GM12873 (cell line): ENCODE results near the gene OSBPL7.

ENCODE experiments used
- TF ChIP-seq, protein P1 (sequence below): IDR thresholded peaks from 2 replicates; pipeline ENCODE4 v1.5.1; 2012; ENCODE audit warnings: low read depth, mild to moderate bottlenecking, moderate library complexity, low read length, control low read depth; ENCODE audit not compliant: insufficient read depth; ENCODE audit errors: missing control alignments

Gene OSBPL7

DNA sequence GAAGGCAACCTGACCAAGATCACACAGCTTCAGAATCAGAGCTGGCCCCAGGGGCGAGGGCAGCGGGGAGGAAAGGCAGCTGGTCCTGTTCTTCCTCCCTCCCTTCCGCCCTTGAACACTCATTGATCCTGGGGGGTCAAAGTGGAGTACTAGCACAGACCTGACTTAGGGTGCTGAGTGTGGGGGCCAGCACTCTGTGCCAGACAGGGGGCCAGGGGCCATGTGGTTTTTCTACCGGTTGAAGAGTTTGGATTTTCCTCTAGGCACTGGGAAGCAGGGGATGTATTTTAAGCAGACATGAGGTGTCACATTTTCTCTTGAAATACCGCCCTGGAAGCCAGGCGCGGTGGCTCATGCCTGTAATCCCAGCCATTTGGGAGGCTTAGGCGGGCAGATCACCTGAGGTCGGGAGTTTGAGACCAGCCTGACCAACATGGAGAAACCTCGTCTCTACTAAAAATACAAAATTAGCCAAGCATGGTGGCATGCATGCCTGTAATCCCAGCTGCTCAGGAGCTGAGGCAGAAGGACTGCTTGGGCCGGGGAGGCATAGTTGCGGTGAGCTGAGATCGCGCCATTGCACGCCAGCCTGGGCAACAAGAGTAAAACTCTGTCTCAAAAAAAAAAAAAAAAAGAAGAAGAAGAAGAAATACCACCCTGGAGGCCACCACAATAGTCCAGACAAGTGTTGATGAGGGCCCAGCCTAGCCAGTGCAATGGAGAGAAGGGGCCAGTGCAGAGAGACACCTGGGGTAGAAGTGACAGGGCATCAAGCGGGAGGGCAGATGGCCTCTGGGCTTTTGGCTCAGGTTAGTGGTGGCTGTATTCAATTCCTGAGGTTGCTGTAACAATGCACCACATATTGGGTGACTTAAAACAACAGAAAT is 15.3 kb downstream of the OSBPL7 start:
- TF ChIP-seq, protein P1, sequence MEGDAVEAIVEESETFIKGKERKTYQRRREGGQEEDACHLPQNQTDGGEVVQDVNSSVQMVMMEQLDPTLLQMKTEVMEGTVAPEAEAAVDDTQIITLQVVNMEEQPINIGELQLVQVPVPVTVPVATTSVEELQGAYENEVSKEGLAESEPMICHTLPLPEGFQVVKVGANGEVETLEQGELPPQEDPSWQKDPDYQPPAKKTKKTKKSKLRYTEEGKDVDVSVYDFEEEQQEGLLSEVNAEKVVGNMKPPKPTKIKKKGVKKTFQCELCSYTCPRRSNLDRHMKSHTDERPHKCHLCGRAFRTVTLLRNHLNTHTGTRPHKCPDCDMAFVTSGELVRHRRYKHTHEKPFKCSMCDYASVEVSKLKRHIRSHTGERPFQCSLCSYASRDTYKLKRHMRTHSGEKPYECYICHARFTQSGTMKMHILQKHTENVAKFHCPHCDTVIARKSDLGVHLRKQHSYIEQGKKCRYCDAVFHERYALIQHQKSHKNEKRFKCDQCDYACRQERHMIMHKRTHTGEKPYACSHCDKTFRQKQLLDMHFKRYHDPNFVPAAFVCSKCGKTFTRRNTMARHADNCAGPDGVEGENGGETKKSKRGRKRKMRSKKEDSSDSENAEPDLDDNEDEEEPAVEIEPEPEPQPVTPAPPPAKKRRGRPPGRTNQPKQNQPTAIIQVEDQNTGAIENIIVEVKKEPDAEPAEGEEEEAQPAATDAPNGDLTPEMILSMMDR: no peak

DNA sequence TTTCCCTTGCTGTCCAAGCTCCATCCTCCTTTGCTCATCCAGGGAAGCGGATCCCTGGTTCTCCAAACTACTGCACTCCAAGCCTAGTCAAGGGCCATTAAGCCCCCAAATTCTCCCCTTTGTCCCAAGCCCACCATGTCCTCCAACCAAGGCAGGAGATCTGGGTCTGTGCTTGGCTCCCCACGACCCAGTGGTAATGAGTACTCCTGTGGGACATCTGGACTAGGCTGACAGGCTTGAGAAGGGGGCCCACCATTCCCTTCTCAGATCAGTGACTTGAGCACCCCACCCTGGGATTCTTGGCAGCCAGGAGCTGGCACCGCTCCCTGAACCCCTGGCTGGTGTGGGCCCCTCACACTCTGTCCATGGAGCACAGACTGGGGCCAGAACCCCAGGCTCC is 17.1 kb downstream of the OSBPL7 start:
- TF ChIP-seq, protein P1: no peak

DNA sequence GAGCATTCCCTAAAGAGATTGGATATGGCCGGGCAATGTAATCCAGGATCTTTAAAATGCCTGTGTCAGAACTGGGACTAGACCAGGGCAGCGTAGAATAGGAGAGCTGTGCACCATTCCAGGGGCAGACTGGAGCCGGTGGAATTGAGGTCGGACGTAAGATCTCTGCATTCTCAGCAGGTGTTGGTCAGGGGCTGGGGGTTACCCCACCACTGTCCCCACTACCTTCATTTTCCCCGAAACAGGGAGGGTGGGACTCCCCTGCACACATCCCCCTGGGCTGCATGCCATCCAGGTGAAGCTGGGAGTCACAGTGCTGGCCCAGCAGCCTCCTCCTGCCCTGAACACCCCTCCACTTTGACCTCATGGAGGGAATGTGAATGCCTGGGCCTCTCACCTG is 17.8 kb downstream of the OSBPL7 start:
- TF ChIP-seq, protein P1: no peak

DNA sequence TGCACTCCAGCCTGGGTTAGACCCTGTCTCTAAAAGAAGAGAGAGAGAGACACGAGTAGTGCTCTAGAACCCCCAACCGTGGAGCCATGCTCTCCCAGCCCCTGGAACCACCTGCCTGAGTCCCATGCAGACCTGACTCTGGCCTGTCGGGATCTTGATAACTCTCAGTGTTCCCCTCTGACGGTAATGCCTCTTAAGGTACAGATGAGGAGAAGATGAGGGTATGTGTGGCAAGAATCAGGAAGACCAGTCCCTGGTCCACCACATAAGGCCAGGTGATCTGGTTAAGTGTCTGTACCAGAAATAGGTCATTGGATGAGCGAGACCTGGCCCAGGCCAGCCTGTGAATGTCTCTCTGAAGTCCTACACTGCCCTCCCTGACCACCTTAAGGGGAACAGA is 18.4 kb downstream of the OSBPL7 start:
- TF ChIP-seq, protein P1: no peak

DNA sequence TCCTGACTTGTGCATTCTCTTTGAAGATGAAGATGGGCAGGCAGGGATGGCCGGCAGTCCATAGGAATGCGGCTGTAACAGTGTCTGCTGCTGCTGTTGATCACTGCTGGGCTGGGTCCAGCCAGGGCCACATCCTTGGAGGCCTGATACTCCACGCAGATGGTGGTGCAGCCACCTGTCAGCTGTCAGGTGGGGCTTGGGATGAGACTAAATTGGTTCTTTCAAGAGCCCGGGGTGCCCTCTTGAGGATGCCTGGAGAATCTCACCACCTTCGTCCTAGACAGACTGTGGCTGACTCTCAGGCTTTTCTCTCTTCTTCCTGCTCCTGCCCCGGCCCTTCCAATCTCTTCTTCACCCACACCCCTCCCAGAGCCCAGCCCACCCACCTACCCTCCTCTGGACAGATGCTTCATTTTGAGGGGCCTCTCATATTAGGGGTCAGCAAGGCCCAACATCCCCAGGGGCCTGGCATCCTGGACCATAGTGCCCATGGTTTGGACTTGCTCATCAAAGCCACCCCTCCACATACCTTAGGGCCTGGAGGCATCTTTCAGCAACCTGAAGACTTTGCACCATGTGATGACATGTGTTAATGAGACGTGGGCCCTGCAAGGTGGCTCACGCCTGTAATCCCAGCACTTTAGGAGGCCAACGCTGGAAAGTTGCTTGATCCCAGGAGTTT is 19.1 kb downstream of the OSBPL7 start:
- TF ChIP-seq, protein P1: peak; percentile 85

DNA sequence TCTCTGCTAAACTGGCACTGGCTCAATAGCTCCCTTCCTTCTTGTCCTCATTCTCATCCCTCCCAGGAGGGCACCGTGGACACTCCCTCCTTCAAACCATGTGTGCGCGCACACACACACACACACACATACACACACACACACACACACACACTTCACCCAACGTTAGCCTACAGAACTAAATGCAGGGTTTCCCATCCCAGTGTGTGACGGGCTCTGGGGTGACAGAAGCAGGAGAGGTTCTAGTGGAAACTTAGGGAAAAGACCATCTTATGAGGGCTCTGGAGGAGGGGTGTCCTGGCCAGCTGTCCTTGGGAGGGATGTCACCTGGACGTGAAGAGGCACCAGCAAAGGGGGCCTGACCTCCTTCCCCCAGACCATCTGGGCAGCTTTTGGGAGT is 19.7 kb downstream of the OSBPL7 start:
- TF ChIP-seq, protein P1: no peak

DNA sequence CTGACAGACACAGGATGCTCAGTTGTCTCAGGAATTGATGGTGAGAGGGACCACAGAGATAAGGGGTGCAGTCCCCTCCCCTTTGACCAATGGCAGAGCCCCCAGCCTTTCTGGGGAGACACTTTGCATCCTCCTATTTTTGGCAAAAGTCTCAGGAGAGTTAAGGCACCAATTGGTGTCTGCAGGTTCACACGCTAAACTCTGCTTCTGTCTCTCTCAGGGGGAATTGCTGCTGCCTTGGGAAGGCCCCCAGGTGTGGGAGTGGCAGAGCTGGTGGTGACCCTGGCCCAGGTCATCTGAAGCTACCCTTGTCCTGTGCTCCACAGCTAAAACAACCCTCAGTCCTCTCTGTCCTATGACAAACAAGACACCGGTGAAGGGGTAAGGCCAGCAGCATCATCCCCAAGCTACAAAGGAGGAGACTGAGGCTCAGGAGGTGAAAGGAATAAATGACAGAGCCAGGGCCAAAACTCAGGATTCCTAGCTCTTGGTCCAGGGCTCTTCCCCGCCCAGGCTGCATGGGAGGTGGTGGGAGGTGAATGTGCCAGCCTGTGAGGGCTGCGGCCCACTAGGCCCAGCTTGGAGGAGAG is 20.3 kb downstream of the OSBPL7 start:
- TF ChIP-seq, protein P1: no peak
